Karpas-422 (cell line): ENCODE results near the gene PTCD1. TPM values are rescaled to one million over a fixed set of nuclear protein-coding genes. Genes with fewer than 3 reads are reported as not detected.

Experiments used
- DNase-seq: peaks from one replicate; pipeline ENCODE4 v3.0.0-alpha.2; 2015
- H2AFZ ChIP-seq: fragments of 200-600 bp; sonication (generic); 2 replicates; pipeline ENCODE4 v1.6.1; 2014; ENCODE audit warnings: antibody characterized with exemption, low read length, mixed read lengths
- H3K27ac ChIP-seq: fragments of 200-600 bp; sonication (generic); 2 replicates; pipeline ENCODE4 v1.5.1; 2014; ENCODE audit warnings: mild to moderate bottlenecking, low read length, moderate library complexity
- H3K27me3 ChIP-seq: fragments of 200-600 bp; sonication (generic); 2 replicates; pipeline ENCODE4 v1.6.1; 2014; ENCODE audit warnings: low read length, mixed read lengths
- H3K36me3 ChIP-seq: fragments of 200-600 bp; sonication (generic); 2 replicates; pipeline ENCODE4 v1.6.1; 2014; ENCODE audit warnings: low read length, mixed read lengths; ENCODE audit not compliant: insufficient read depth
- H3K4me1 ChIP-seq: fragments of 200-600 bp; sonication (generic); 2 replicates; pipeline ENCODE4 v1.6.1; 2014; ENCODE audit warnings: mild to moderate bottlenecking, low read length, mixed read lengths
- H3K4me2 ChIP-seq: fragments of 200-600 bp; sonication (generic); 2 replicates; pipeline ENCODE4 v1.6.1; 2014; ENCODE audit warnings: low read length, low read depth, mild to moderate bottlenecking; ENCODE audit not compliant: poor library complexity, severe bottlenecking
- H3K4me3 ChIP-seq: fragments of 200-600 bp; sonication (generic); 2 replicates; pipeline ENCODE4 v1.5.1; 2014; ENCODE audit warnings: mild to moderate bottlenecking, antibody characterized with exemption, low read length, mixed read lengths
- H3K79me2 ChIP-seq: fragments of 200-600 bp; sonication (generic); 2 replicates; pipeline ENCODE4 v1.6.1; 2014; ENCODE audit warnings: mild to moderate bottlenecking, low read length, mixed read lengths
- H3K9ac ChIP-seq: fragments of 200-600 bp; sonication (generic); 2 replicates; pipeline ENCODE4 v1.6.0; 2014; ENCODE audit warnings: low read length
- H3K9me2 ChIP-seq: fragments of 200-600 bp; sonication (generic), shearing (Covaris generic); replicated peaks from 2 replicates; pipeline ENCODE4 v1.6.0; 2014; ENCODE audit warnings: mild to moderate bottlenecking, low read length, moderate library complexity; ENCODE audit not compliant: insufficient read depth
- H3K9me3 ChIP-seq: fragments of 300-700, 200-600 bp; sonication (generic); 2 replicates; pipeline ENCODE4 v1.6.1; 2014; ENCODE audit warnings: low read length, mixed read lengths
- H4K20me1 ChIP-seq: fragments of 200-600 bp; sonication (generic); 2 replicates; pipeline ENCODE4 v1.6.1; 2014; ENCODE audit warnings: mild to moderate bottlenecking, antibody characterized with exemption, low read length, low read depth; ENCODE audit not compliant: insufficient read depth
- total RNA-seq: library from RNA; depleted of rRNA; stranded (reverse); fragments of >200 nt; shearing (Covaris generic); gene quantifications from 2 replicates; pipeline ENCODE4 v1.2.3, GENCODE V29; 2014; ENCODE audit warnings: low replicate concordance; rRNA removed

PTCD1 gene
- total RNA-seq, 1 experiment from 2014 or later = 2.5 TPM

- Histone ChIP-seq H3K4me1 (peaks cover 17% of the 10 kb centered on the region), H3K9me3 (no peaks in the 10 kb centered on the region), H3K4me2 (no peak overlapping the region), H3K9me2 (no peaks in the 10 kb centered on the region), H3K27me3 (no peaks in the 10 kb centered on the region), H3K27ac (no peak overlapping the region), H3K4me3 (no peak overlapping the region), H3K79me2 (peaks cover 29% of the 10 kb centered on the region), H2AFZ (no peak overlapping the region), H3K9ac (no peak overlapping the region), H3K36me3 (0 out of 2 replicates have a peak, but pooled peaks cover under 1% of the 10 kb centered on the region), H4K20me1 (no peaks in the 10 kb centered on the region)
- DNase-seq = no peak
Measured at GRCh38 chr7:99372275-99373090, 66.1 kb downstream of the PTCD1 start.

GRCh38 chr7:99371376-99371920 is 67.2 kb downstream of the PTCD1 start:
- no peak overlapping the region for H2AFZ ChIP-seq
- no peak overlapping the region for H3K27ac ChIP-seq
- H3K4me1 ChIP-seq = peaks cover 17% of the 10 kb centered on the region
- DNase-seq = no peak
- H3K9me2 ChIP-seq = no peaks in the 10 kb centered on the region
- no peak overlapping the region for H3K4me2 ChIP-seq
- H3K9ac ChIP-seq = no peak overlapping the region
- no peaks in the 10 kb centered on the region for H4K20me1 ChIP-seq
- peaks cover 19% of the 10 kb centered on the region for H3K79me2 ChIP-seq
- no peaks in the 10 kb centered on the region for H3K9me3 ChIP-seq
- H3K27me3 ChIP-seq = no peaks in the 10 kb centered on the region
- no peak overlapping the region for H3K4me3 ChIP-seq
- peaks cover 5% of the 10 kb centered on the region; the same call in 1 of the 2 replicates for H3K36me3 ChIP-seq

- no peaks in the 10 kb centered on the region for H3K27me3 ChIP-seq
- H4K20me1 ChIP-seq = no peaks in the 10 kb centered on the region
- peaks cover 3% of the 10 kb centered on the region for H3K79me2 ChIP-seq
- no peak overlapping the region for H3K4me2 ChIP-seq
- no peak overlapping the region for H3K4me3 ChIP-seq
- H3K36me3 ChIP-seq = peaks cover 5% of the 10 kb centered on the region
- DNase-seq = no peak
- H3K9me3 ChIP-seq = no peaks in the 10 kb centered on the region
- H3K27ac ChIP-seq = no peak overlapping the region
- peaks cover 7% of the 10 kb centered on the region for H3K4me1 ChIP-seq
- no peaks in the 10 kb centered on the region for H3K9me2 ChIP-seq
- H2AFZ ChIP-seq = no peak overlapping the region
- H3K9ac ChIP-seq = no peak overlapping the region
Measured at GRCh38 chr7:99369767-99370391, 68.7 kb downstream of the PTCD1 start.

GRCh38 chr7:99368750-99369389 is 69.7 kb downstream of the PTCD1 start:
- Histone ChIP-seq H3K4me3 (no peak overlapping the region), H3K4me2 (no peak overlapping the region), H3K4me1 (peaks cover 2% of the 10 kb centered on the region), H3K27ac (no peak overlapping the region), H4K20me1 (no peaks in the 10 kb centered on the region), H3K27me3 (no peaks in the 10 kb centered on the region), H3K9me2 (no peaks in the 10 kb centered on the region), H3K9ac (no peak overlapping the region), H3K36me3 (peaks cover 7% of the 10 kb centered on the region), H3K79me2 (no peaks in the 10 kb centered on the region), H2AFZ (no peak overlapping the region), H3K9me3 (no peaks in the 10 kb centered on the region)
- DNase-seq = no peak

Other genes with a start within 250 kb of the PTCD1 start
- gene KPNA7, start 230.7 kb downstream of the PTCD1 start, total RNA-seq = not detected in 2 replicates
- not detected in 2 replicates for gene MYH16, start 166.0 kb downstream of the PTCD1 start, total RNA-seq
- gene ARPC1A, start 112.9 kb downstream of the PTCD1 start, total RNA-seq = 36.8 and 39.4 TPM in 2 replicates
- gene ARPC1B, start 64.1 kb downstream of the PTCD1 start, total RNA-seq = 146 and 305 TPM in 2 replicates
- gene PDAP1, start 30.2 kb downstream of the PTCD1 start, total RNA-seq = 14.2 and 43.0 TPM in 2 replicates
- 63.7 and 81.8 TPM in 2 replicates for gene BUD31, start 29.8 kb downstream of the PTCD1 start, total RNA-seq
- 48.7 and 63.6 TPM in 2 replicates for gene CPSF4, start 145 bp upstream of the PTCD1 start, total RNA-seq
- 653 and 873 TPM in 2 replicates for gene ATP5MF, start 27.4 kb upstream of the PTCD1 start, total RNA-seq
- gene ZNF789, start 34.1 kb upstream of the PTCD1 start, total RNA-seq = 29.0 and 33.0 TPM in 2 replicates
- gene ZNF394, start 61.5 kb upstream of the PTCD1 start, total RNA-seq = 40.4 and 40.8 TPM in 2 replicates
- gene ZKSCAN5, start 65.9 kb upstream of the PTCD1 start, total RNA-seq = 11.9 and 14.5 TPM in 2 replicates
- 3.7 and 6.5 TPM in 2 replicates for gene FAM200A, start 113.3 kb upstream of the PTCD1 start, total RNA-seq
- 169 TPM in 2 replicates for gene ZNF655, start 119.8 kb upstream of the PTCD1 start, total RNA-seq
- gene TMEM225B, start 159.5 kb upstream of the PTCD1 start, total RNA-seq = 1.6 TPM in 1 of 2 replicates, not detected in the other
- 12.3 and 22.1 TPM in 2 replicates for gene ZSCAN25, start 178.1 kb upstream of the PTCD1 start, total RNA-seq
- gene CYP3A5, start 241.2 kb upstream of the PTCD1 start, total RNA-seq = not detected in 2 replicates